Measurements from ENCODE around the gene MALT1.

DNA sequence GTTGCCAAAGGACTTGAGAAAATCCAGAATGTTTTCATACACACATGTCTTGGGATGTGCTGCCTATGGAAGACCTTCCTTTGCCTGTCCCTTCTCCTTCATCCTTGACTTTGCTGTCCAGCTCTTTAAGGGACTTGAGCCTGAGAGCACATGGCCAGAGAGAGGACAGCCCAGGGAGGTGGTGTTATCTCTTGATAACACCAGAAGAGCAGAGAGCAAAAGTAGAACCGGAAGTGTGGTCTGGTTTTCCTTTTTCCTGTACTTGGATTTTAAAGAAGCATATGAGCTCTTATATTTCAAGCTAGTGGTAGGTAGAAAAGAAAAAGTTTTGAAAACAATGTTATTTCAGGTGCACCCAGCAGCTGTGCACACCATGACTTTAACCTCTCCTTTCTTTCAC, 99.3 kb downstream of the MALT1 start:
- TF ChIP-seq, protein P1, sequence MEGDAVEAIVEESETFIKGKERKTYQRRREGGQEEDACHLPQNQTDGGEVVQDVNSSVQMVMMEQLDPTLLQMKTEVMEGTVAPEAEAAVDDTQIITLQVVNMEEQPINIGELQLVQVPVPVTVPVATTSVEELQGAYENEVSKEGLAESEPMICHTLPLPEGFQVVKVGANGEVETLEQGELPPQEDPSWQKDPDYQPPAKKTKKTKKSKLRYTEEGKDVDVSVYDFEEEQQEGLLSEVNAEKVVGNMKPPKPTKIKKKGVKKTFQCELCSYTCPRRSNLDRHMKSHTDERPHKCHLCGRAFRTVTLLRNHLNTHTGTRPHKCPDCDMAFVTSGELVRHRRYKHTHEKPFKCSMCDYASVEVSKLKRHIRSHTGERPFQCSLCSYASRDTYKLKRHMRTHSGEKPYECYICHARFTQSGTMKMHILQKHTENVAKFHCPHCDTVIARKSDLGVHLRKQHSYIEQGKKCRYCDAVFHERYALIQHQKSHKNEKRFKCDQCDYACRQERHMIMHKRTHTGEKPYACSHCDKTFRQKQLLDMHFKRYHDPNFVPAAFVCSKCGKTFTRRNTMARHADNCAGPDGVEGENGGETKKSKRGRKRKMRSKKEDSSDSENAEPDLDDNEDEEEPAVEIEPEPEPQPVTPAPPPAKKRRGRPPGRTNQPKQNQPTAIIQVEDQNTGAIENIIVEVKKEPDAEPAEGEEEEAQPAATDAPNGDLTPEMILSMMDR (IDR thresholded peaks at IDR 0.05), result no peak
- TF ChIP-seq POLR2A (IDR thresholded peaks at IDR 0.05; ENCODE audit: low read depth), result no peak

Measured in esophagus muscularis mucosa (tissue), 3 donors.